ENCODE measurements around the gene JMJD8. TPM values are rescaled to one million over a fixed set of nuclear protein-coding genes. Genes with fewer than 3 reads are reported as not detected.
A peak's percentile ranks its signal among the peaks of the same experiment; 100 is the strongest.

Gene JMJD8
- total RNA-seq, 1 donor from 2014 or later, result 63.3 TPM

DNA sequence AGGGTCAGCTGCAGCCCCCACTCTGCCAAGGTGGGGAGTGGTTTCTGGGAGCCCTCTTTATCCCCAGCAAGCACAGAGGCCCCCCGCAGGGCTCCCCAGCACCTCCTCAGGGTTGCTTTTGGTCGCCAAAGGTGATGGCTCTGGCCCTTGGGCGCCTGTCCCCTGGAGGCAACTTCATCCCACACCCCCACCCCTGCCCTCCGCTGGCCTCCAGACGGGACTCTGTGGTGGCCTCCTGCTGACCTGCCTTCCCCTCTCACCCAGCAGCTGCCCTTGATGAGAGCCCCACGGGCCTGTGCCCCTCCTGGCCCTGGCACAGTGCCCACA lies 24.0 kb downstream of the JMJD8 start:
- DNase-seq (ENCODE audit: extremely low spot score, unreplicated experiment), result no peak
- Mint-ChIP-seq H3K9me3 (no peaks in the 10 kb centered on the region), H3K27me3 (no peaks in the 10 kb centered on the region), H3K4me1 (ENCODE audit: unreplicated experiment) (no peaks in the 10 kb centered on the region), H3K27ac (no peak overlapping the region), H3K4me3 (no peak overlapping the region), H3K36me3 (no peaks in the 10 kb centered on the region)
- TF ChIP-seq, protein P1, sequence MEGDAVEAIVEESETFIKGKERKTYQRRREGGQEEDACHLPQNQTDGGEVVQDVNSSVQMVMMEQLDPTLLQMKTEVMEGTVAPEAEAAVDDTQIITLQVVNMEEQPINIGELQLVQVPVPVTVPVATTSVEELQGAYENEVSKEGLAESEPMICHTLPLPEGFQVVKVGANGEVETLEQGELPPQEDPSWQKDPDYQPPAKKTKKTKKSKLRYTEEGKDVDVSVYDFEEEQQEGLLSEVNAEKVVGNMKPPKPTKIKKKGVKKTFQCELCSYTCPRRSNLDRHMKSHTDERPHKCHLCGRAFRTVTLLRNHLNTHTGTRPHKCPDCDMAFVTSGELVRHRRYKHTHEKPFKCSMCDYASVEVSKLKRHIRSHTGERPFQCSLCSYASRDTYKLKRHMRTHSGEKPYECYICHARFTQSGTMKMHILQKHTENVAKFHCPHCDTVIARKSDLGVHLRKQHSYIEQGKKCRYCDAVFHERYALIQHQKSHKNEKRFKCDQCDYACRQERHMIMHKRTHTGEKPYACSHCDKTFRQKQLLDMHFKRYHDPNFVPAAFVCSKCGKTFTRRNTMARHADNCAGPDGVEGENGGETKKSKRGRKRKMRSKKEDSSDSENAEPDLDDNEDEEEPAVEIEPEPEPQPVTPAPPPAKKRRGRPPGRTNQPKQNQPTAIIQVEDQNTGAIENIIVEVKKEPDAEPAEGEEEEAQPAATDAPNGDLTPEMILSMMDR (conservative IDR thresholded peaks at IDR 0.05), result no peak

DNA sequence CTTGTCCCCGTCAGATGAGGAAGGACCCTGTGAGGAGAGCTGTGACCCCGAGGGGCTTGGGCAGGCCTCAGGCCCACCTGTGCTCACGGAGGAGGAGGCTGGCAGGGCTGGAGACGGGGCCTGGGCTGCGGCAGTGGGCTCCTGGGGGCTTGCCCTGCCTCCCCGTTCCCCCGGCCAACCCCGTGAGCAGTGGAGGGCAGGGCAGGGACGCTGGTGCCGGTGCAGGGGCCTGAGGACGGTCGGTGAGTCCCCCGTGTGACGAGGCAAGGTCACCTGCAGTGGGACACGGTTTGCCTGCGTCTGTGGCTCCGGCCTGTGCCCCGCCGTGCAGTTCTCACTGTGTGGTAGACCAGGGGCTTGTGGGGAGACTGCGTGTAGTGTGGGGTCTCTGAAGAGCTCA lies 24.5 kb downstream of the JMJD8 start:
- no peak for DNase-seq (ENCODE audit: extremely low spot score, unreplicated experiment)

DNA sequence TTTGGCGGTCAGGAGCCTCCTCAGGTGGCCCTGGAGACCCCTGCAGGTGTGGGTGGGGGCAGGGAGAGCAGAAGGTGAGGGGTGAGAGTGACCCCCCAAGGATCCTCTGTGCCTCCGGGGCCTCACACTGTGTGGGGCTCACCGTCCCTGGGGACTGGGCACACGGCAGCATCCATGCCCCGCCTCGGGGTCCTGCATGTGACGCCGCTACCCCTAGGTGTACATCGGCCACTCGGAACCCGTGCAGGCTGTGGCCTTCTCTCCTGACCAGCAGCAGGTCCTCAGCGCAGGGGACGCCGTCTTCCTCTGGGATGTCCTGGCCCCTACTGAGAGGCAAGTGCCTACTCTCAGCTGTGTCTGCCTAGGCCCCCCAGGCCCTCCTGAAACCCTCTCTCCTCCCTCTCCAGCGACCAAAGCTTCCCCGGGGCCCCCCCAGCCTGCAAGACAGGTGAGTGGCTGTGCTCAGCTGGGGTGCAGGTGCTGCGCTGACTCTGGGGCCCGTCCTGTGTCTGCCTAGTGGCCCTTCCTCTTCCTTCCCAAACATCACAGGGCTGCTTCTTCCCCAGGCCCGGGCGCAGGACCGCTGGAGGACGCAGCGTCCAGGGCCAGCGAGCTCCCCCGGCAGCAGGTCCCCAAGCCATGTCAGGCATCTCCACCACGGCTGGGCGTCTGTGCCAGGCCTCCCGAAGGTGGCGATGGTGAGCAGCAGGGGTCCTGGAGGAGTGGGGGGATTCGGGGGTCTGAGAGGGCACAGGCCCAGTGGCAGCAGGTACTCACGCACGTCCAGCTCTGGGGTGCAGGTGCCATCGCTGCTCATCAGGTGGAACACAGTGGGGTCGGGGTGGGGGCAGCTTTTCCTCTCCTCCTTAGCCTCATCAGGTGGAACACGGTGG lies 25.2 kb downstream of the JMJD8 start:
- H3K4me1 Mint-ChIP-seq (ENCODE audit: unreplicated experiment), result no peaks in the 10 kb centered on the region
- H3K4me3 Mint-ChIP-seq, result no peak overlapping the region
- no peaks in the 10 kb centered on the region for H3K36me3 Mint-ChIP-seq
- TF ChIP-seq, protein P1 (conservative IDR thresholded peaks at IDR 0.05), result peak; percentile 16
- DNase-seq (ENCODE audit: extremely low spot score, unreplicated experiment), result no peak
- H3K27me3 Mint-ChIP-seq, result no peaks in the 10 kb centered on the region
- no peaks in the 10 kb centered on the region for H3K9me3 Mint-ChIP-seq
- H3K27ac Mint-ChIP-seq, result no peak overlapping the region

More for the DNA sequence above, 24.5 kb downstream of the JMJD8 start:
- Mint-ChIP-seq H3K4me1 (ENCODE audit: unreplicated experiment) (no peaks in the 10 kb centered on the region), H3K36me3 (no peaks in the 10 kb centered on the region), H3K4me3 (no peak overlapping the region), H3K27ac (no peak overlapping the region), H3K27me3 (no peaks in the 10 kb centered on the region), H3K9me3 (no peaks in the 10 kb centered on the region)
- TF ChIP-seq, protein P1 (conservative IDR thresholded peaks at IDR 0.05), result no peak

DNA sequence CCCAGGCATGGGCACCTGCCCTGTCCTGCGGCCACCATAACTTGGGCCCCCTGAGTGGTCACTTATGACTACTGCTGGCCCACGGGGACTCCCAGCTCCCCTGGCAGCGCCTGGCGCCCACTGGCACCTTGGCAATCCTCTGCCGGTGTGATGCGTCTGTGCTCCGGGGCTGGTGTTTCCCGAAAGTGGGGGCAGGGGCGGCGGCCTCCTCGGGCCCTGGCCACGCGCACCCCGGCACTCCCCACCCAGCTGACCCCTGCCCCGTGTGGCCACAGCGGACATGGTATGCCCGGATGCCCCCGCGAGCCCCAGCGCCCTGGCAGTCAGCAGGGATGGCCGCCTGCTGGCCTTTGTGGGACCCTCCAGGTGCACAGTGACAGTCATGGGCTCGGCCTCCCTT lies 26.6 kb downstream of the JMJD8 start:
- Mint-ChIP-seq H3K27ac (no peak overlapping the region), H3K4me3 (no peak overlapping the region), H3K36me3 (no peaks in the 10 kb centered on the region), H3K4me1 (ENCODE audit: unreplicated experiment) (no peaks in the 10 kb centered on the region), H3K9me3 (no peaks in the 10 kb centered on the region), H3K27me3 (no peaks in the 10 kb centered on the region)
- TF ChIP-seq, protein P1 (conservative IDR thresholded peaks at IDR 0.05), result no peak
- DNase-seq (ENCODE audit: extremely low spot score, unreplicated experiment), result no peak

DNA sequence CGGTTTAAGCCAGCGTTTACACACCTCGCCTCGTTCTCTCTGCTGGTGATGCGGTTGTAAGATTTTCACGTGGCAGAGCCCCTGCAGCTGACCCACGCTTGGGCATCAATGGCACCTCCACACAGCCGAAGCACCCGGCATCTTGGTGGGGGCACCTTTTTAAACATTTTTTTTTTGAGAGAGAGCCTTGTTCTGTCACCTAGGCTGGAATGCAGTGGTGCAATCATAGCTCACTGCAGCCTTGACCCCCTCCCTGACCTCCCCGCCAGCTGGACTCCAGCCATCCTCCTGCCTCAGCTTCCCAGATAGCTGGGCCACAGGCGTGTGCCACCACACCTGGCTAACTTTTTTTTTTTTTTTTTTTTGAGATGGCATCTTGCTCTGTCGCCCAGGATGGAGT lies 30.1 kb downstream of the JMJD8 start:
- Mint-ChIP-seq H3K27ac (no peak overlapping the region), H3K36me3 (no peaks in the 10 kb centered on the region), H3K9me3 (no peaks in the 10 kb centered on the region), H3K4me1 (ENCODE audit: unreplicated experiment) (no peaks in the 10 kb centered on the region), H3K4me3 (no peak overlapping the region), H3K27me3 (no peaks in the 10 kb centered on the region)
- DNase-seq (ENCODE audit: extremely low spot score, unreplicated experiment), result no peak
- TF ChIP-seq, protein P1 (conservative IDR thresholded peaks at IDR 0.05), result no peak
